ENCODE data around the gene PRRC2C. TPM values are rescaled to one million over a fixed set of nuclear protein-coding genes. Genes with fewer than 3 reads are reported as not detected.

Gene PRRC2C
- total RNA-seq, 1 experiment from 2014 or later, result 267 TPM

DNA sequence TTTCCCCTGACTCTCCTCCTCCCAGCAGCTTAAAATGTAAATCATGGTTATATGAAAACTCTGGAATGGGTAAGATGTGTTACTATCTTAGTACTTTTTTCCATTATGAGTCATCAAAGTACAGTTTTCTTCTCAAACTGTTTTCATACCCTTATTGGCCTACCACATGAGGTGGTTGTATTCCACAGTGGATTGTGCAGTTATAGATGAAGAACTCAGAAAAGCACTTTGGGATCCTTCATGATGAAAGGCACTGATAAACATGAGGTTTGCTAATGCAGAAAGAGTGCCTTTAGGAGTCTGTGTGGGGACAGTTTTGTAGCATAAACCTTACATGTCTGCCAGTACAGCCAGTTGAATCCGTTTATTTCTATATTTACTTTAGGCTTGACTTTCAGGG is 104.7 kb downstream of the PRRC2C start:
- Mint-ChIP-seq H3K27me3 (ENCODE audit: low read depth) (no peaks in the 10 kb centered on the region), H3K4me3 (no peak overlapping the region), H3K9me3 (no peaks in the 10 kb centered on the region), H3K4me1 (peaks cover 0 to 4% of the 10 kb centered on the region in 2 experiments; a peak in 1 of 4 replicates), H3K27ac (no peak overlapping the region), H3K36me3 (ENCODE audit: insufficient read depth in 1 of 3, low read depth in 3 of 3) (peaks cover 53 to 87% (median 68%) of the 10 kb centered on the region in 3 experiments)
- Histone ChIP-seq H3K79me1 (ENCODE audit: insufficient read depth, low read depth, low read length, poor library complexity, severe bottlenecking) (no peaks in the 10 kb centered on the region), H3K14ac (ENCODE audit: insufficient read depth, low read length) (no peak overlapping the region), H2BK5ac (ENCODE audit: insufficient read length, low read length) (no peak overlapping the region), H3K4me1 (ENCODE audit: insufficient read depth, low read length) (no peaks in the 10 kb centered on the region), H3K27me3 (ENCODE audit: insufficient read depth, low read length) (no peaks in the 10 kb centered on the region), H3K4me2 (ENCODE audit: insufficient read depth, insufficient read length, low read length) (no peak overlapping the region), H3T11ph (ENCODE audit: low read length) (no peak overlapping the region), H3K23me2 (ENCODE audit: insufficient read length, low read depth, low read length, poor library complexity, severe bottlenecking) (no peaks in the 10 kb centered on the region), H3K9me3 (ENCODE audit: control insufficient read depth, low read depth, low read length) (no peaks in the 10 kb centered on the region), H3K4ac (ENCODE audit: low read depth, low read length) (no peak overlapping the region), H2BK120ac (ENCODE audit: low read depth, low read length, poor library complexity, severe bottlenecking) (no peak overlapping the region), H2BK15ac (ENCODE audit: low read depth, low read length) (no peak overlapping the region), H3K18ac (ENCODE audit: insufficient read length, low read depth, low read length) (no peak overlapping the region), H3K9ac (ENCODE audit: extremely low read depth, insufficient read length, low read length) (no peak overlapping the region), H2AFZ (ENCODE audit: low read length) (no peak overlapping the region), H2BK12ac (ENCODE audit: insufficient read length, low read depth, low read length) (no peak overlapping the region), H2BK20ac (ENCODE audit: low read depth, low read length, poor library complexity, severe bottlenecking) (no peak overlapping the region), H4K5ac (ENCODE audit: insufficient read length, low read depth, low read length) (no peak overlapping the region), H3K27ac (ENCODE audit: insufficient read length, low read depth, low read length) (no peak overlapping the region), H3K79me2 (ENCODE audit: insufficient read depth, low read length) (no peaks in the 10 kb centered on the region), H4K91ac (ENCODE audit: insufficient read length, low read depth, low read length) (no peak overlapping the region), H3K23ac (ENCODE audit: insufficient read length, low read depth, low read length) (no peak overlapping the region), H4K20me1 (ENCODE audit: control insufficient read depth, insufficient read depth, insufficient read length) (no peaks in the 10 kb centered on the region), H4K8ac (replicated peaks; ENCODE audit: insufficient read length, low read depth, low read length) (no peak overlapping the region), H3K56ac (ENCODE audit: insufficient read length, low read depth, low read length) (no peak overlapping the region), H2AK5ac (ENCODE audit: insufficient read length, low read length) (no peak overlapping the region)
- DNase-seq, result no peak
- TF ChIP-seq, protein P1, sequence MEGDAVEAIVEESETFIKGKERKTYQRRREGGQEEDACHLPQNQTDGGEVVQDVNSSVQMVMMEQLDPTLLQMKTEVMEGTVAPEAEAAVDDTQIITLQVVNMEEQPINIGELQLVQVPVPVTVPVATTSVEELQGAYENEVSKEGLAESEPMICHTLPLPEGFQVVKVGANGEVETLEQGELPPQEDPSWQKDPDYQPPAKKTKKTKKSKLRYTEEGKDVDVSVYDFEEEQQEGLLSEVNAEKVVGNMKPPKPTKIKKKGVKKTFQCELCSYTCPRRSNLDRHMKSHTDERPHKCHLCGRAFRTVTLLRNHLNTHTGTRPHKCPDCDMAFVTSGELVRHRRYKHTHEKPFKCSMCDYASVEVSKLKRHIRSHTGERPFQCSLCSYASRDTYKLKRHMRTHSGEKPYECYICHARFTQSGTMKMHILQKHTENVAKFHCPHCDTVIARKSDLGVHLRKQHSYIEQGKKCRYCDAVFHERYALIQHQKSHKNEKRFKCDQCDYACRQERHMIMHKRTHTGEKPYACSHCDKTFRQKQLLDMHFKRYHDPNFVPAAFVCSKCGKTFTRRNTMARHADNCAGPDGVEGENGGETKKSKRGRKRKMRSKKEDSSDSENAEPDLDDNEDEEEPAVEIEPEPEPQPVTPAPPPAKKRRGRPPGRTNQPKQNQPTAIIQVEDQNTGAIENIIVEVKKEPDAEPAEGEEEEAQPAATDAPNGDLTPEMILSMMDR (conservative IDR thresholded peaks at IDR 0.05), result no peak
- no CpG with 5 or more reads among the region's 1 CpG for whole genome bisulfite sequencing (ENCODE audit: extremely low coverage, insufficient read length, low lambda C conversion rate)
